ENCODE measurements around the gene BSND.

BSND gene

DNA sequence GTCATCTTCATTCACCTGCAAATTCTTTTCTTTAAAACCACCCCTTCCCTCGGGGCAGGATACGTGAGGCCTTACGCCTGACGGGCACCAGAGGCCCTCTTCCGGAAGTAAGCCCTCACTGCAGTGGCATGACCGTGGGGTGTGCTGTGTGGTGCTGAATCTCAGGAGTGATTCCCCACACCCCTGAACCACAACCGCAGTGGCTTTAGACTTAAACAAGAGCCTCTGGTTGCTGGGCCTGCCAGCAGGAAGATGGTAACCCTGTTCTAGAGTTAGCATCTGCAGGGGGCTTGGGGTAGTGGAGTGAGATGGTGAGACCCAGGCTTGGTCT is 12.1 kb downstream of the BSND start:
- DNase-seq (ENCODE audit: low read depth), result no peak
- H3K4me3 ChIP-seq (ENCODE audit: low read depth, low read length), result no peak overlapping the region
- no peak for TF ChIP-seq MYC (IDR thresholded peaks at IDR 0.05; ENCODE audit: low read depth, low read length)
- TF ChIP-seq, protein P1, sequence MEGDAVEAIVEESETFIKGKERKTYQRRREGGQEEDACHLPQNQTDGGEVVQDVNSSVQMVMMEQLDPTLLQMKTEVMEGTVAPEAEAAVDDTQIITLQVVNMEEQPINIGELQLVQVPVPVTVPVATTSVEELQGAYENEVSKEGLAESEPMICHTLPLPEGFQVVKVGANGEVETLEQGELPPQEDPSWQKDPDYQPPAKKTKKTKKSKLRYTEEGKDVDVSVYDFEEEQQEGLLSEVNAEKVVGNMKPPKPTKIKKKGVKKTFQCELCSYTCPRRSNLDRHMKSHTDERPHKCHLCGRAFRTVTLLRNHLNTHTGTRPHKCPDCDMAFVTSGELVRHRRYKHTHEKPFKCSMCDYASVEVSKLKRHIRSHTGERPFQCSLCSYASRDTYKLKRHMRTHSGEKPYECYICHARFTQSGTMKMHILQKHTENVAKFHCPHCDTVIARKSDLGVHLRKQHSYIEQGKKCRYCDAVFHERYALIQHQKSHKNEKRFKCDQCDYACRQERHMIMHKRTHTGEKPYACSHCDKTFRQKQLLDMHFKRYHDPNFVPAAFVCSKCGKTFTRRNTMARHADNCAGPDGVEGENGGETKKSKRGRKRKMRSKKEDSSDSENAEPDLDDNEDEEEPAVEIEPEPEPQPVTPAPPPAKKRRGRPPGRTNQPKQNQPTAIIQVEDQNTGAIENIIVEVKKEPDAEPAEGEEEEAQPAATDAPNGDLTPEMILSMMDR (IDR thresholded peaks at IDR 0.05; ENCODE audit: low read depth, low read length), result no peak
- no peak for TF ChIP-seq POLR2A (IDR thresholded peaks at IDR 0.05; ENCODE audit: extremely low read depth, insufficient read length)

DNA sequence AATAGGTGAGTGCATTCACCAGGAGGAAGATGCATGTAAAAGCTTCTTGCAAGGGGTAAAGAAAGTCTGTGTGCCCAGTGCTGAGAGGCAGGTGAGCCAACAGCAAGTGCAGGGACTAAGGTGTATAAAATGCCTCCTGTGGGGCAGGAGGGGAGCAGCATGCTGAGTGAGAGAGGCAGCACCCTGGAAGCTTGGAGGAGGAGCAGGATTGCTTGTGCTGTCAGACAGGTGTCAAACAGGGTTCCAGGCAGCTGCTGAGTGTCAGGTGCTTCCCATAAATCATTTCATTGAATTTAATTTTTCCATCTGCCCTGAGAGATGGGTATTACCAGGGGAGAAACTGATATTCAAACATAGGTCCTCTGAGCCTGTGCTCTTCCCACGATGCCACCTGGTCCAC is 13.9 kb downstream of the BSND start:
- H3K4me3 ChIP-seq (ENCODE audit: low read depth, low read length), result no peak overlapping the region
- TF ChIP-seq, protein P1 (IDR thresholded peaks at IDR 0.05; ENCODE audit: low read depth, low read length), result no peak
- TF ChIP-seq MAX (IDR thresholded peaks at IDR 0.05; ENCODE audit: low read depth, low read length) (no peak), POLR2A (IDR thresholded peaks at IDR 0.05; ENCODE audit: extremely low read depth, insufficient read length) (no peak), MYC (IDR thresholded peaks at IDR 0.05; ENCODE audit: low read depth, low read length) (no peak)
- no peak for DNase-seq (ENCODE audit: low read depth)

DNA sequence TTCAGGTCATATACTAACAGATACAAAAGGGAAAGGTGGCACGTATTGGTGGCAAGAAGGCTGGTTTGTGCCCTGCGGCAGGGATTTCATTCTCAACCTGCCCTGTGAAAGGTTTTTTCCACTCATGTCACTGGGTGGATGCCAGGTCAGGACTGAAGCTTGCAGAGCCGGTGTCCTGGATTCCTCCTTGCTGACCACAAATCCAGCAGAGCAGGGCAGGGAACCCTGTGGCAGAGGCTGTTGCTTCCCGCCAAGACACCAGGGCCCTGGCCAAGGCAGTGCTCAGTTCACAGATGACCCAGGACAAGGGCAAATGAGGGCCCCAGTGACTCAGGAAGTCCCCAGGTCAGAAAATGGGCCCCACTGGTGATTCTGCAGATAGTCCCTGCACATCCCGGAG is 16.4 kb downstream of the BSND start:
- no peak for DNase-seq (ENCODE audit: low read depth)
- TF ChIP-seq POLR2A (IDR thresholded peaks at IDR 0.05; ENCODE audit: extremely low read depth, insufficient read length) (no peak), MYC (IDR thresholded peaks at IDR 0.05; ENCODE audit: low read depth, low read length) (no peak), MAX (IDR thresholded peaks at IDR 0.05; ENCODE audit: low read depth, low read length) (no peak)
- TF ChIP-seq, protein P1 (IDR thresholded peaks at IDR 0.05; ENCODE audit: low read depth, low read length), result no peak
- no peak overlapping the region for H3K4me3 ChIP-seq (ENCODE audit: low read depth, low read length)

GRCh38 chr1:55015731-55016620 is 17.2 kb downstream of the BSND start:
- TF ChIP-seq POLR2A (IDR thresholded peaks at IDR 0.05; ENCODE audit: extremely low read depth, insufficient read length), result no peak
- TF ChIP-seq, protein P1 (IDR thresholded peaks at IDR 0.05; ENCODE audit: low read depth, low read length), result no peak
- no peak for TF ChIP-seq MAX (IDR thresholded peaks at IDR 0.05; ENCODE audit: low read depth, low read length)
- no peak for TF ChIP-seq MYC (IDR thresholded peaks at IDR 0.05; ENCODE audit: low read depth, low read length)
- no peak overlapping the region for H3K4me3 ChIP-seq (ENCODE audit: low read depth, low read length)
- no peak for DNase-seq (ENCODE audit: low read depth)

DNA sequence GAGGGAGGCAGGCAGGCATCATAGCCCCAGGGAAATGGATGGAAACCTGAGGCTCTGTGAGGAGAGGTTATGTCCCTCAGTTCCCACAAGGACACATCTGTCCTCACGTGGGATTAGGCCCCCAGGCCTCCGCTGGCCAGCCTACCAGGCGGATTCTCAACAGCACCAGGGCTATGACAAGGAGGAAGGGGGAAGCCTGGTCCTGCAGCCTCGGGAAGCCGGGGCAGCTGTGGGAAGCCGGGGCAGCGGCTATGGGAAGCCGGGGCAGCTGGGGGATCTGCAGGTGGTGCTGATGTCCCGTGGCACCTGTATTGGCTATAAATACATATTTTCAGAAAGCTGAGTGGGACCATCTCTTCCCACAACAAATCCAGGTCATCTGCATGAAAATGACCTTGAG is 19.7 kb downstream of the BSND start:
- TF ChIP-seq, protein P1 (IDR thresholded peaks at IDR 0.05; ENCODE audit: low read depth, low read length), result no peak
- no peak for TF ChIP-seq MAX (IDR thresholded peaks at IDR 0.05; ENCODE audit: low read depth, low read length)
- TF ChIP-seq POLR2A (IDR thresholded peaks at IDR 0.05; ENCODE audit: extremely low read depth, insufficient read length), result no peak
- no peak for TF ChIP-seq MYC (IDR thresholded peaks at IDR 0.05; ENCODE audit: low read depth, low read length)
- DNase-seq (ENCODE audit: low read depth), result no peak
- no peak overlapping the region for H3K4me3 ChIP-seq (ENCODE audit: low read depth, low read length)

Data from NB4 (cell line).